HepG2 (cell line): Measurements from ENCODE around the gene DLG5. TPM values are rescaled to one million over a fixed set of nuclear protein-coding genes. Genes with fewer than 3 reads are reported as not detected.
A peak's percentile ranks its signal among the peaks of the same experiment; 100 is the strongest.

Experiments
- ATAC-seq: fragments of 200-7000 bp; cut with Tn5 transposase; 3 replicates; pipeline ENCODE4 v1.9.1; 2020; ENCODE audit warnings: mild to moderate bottlenecking, moderate library complexity
- BruUV-seq: library from RNA; stranded (reverse); fragments of 400-500 nt; replicated peaks from 2 replicates; lab custom pipeline; 2021; lab: Mats Ljungman, UMichigan
- CTCF ChIA-PET: fragments of 300-600 bp; formaldehyde crosslinking; extraction: SDS; loops from one replicate; lab custom pipeline; 2021; ENCODE audit warnings: low total read pairs, inconsistent platforms, low intra/inter-chr PET ratio; lab: Yijun Ruan, JAX
- POLR2A ChIA-PET: fragments of 350-600 bp; sonication (Branson Sonifier 250); formaldehyde crosslinking; loops from one replicate; lab custom pipeline; 2020; ENCODE audit warnings: antibody characterized with exemption, inconsistent platforms; lab: Yijun Ruan, JAX
- DNase-seq: peaks from one replicate; pipeline ENCODE4 v3.0.0-alpha.2; 2015; ENCODE audit warnings: low spot score
- FAIRE-seq: peaks from 3 replicates; lab custom pipeline; 2011; peaks lifted over from hg19 to GRCh38; lab: Jason Lieb, UNC
- H2AFZ ChIP-seq: one replicate; pipeline ENCODE4 v1.6.1; 2011; ENCODE audit warnings: low read length, inconsistent platforms
- H3K27ac ChIP-seq: fragments of 300-600 bp; 3 replicates; pipeline ENCODE4 v1.8.0; 2011; ENCODE audit warnings: mixed run types, mild to moderate bottlenecking, mixed read lengths, low read length, inconsistent platforms; ENCODE audit not compliant: insufficient read depth; ENCODE audit errors: extremely low read length
- H3K27me3 ChIP-seq, 2 experiments: fragments of 200-600 bp in 1 of 2; 2 replicates in 1 of 2; 3 replicates in 1 of 2; pipeline versions ENCODE4 v1.6.0 to v1.8.0; 2011; ENCODE audit warnings: low read length in 2 of 2, mild to moderate bottlenecking in 2 of 2, moderate library complexity in 2 of 2, inconsistent platforms in 1 of 2; ENCODE audit not compliant: insufficient read depth in 2 of 2, control insufficient read depth in 1 of 2
- H3K36me3 ChIP-seq, 2 experiments: fragments of 200-600 bp in 1 of 2; replicated peaks in 1 of 2; 2 replicates in 1 of 2; 3 replicates in 1 of 2; pipeline versions ENCODE4 v1.5.1 to v1.8.0; 2011; ENCODE audit warnings: low read length in 2 of 2, inconsistent platforms in 1 of 2; ENCODE audit not compliant: insufficient read depth in 2 of 2, control insufficient read depth in 1 of 2
- H3K4me1 ChIP-seq: 2 replicates; pipeline ENCODE4 v1.5.1; 2012; ENCODE audit warnings: low read length, inconsistent platforms; ENCODE audit not compliant: insufficient read depth
- H3K4me2 ChIP-seq: 2 replicates; pipeline ENCODE4 v1.6.0; 2011; ENCODE audit warnings: low read depth, low read length, inconsistent platforms
- H3K4me3 ChIP-seq, 3 experiments: fragments of 200-600 bp in 1 of 3; sonication (generic), shearing (Covaris generic) in 1 of 3; replicated peaks in 1 of 3; 2 replicates each; pipeline ENCODE4 v1.5.1; 2011 to 2016; ENCODE audit warnings: low read length in 3 of 3, inconsistent platforms in 2 of 3, low read depth in 2 of 3, mild to moderate bottlenecking in 2 of 3, control low read depth in 1 of 3, mixed read lengths in 1 of 3; ENCODE audit not compliant: insufficient read depth in 1 of 3
- H3K79me2 ChIP-seq: one replicate; pipeline ENCODE4 v1.6.1; 2011; ENCODE audit warnings: low read length, inconsistent platforms; ENCODE audit not compliant: insufficient read depth
- H3K9ac ChIP-seq: 2 replicates; pipeline ENCODE4 v1.6.0; 2011; ENCODE audit warnings: mild to moderate bottlenecking, low read depth, low read length, inconsistent platforms; ENCODE audit not compliant: insufficient read depth
- H3K9me3 ChIP-seq: 2 replicates; pipeline ENCODE4 v1.5.1; 2012; ENCODE audit warnings: mild to moderate bottlenecking, low read length
- H4K20me1 ChIP-seq: 2 replicates; pipeline ENCODE4 v1.6.0; 2011; ENCODE audit warnings: inconsistent platforms, mild to moderate bottlenecking, low read length, moderate library complexity; ENCODE audit not compliant: insufficient read depth
- GLMP ChIP-seq: sonication (generic); formaldehyde crosslinking; IDR thresholded peaks from 2 replicates; pipeline ENCODE4 v1.9.0; 2021; ENCODE audit warnings: missing genetic modification reagents, mild to moderate bottlenecking, borderline replicate concordance
- STAT6 ChIP-seq: sonication (generic); formaldehyde crosslinking; IDR thresholded peaks from 2 replicates; pipeline ENCODE4 v1.4.0; 2020; ENCODE audit warnings: missing genetic modification reagents, mild to moderate bottlenecking, borderline replicate concordance
- THAP11 ChIP-seq: IDR thresholded peaks from 2 replicates; pipeline ENCODE4 v1.6.1; 2016; ENCODE audit warnings: missing biosample characterization, missing genetic modification reagents
- ZBTB7B ChIP-seq: sonication (generic); formaldehyde crosslinking; IDR thresholded peaks from 2 replicates; pipeline ENCODE4 v1.4.0; 2020; ENCODE audit warnings: missing genetic modification reagents
- ZFP91 ChIP-seq: sonication (generic); formaldehyde crosslinking; IDR thresholded peaks from 2 replicates; pipeline ENCODE4 v1.9.0; 2022; ENCODE audit warnings: missing genetic modification reagents, mild to moderate bottlenecking, borderline replicate concordance
- ZNF143 ChIP-seq: sonication (generic); formaldehyde crosslinking; IDR thresholded peaks from 2 replicates; pipeline ENCODE4 v1.4.0; 2020; ENCODE audit warnings: missing genetic modification reagents
- ZNF672 ChIP-seq: sonication (generic); formaldehyde crosslinking; IDR thresholded peaks from 2 replicates; pipeline ENCODE4 v1.8.1; 2022; ENCODE audit warnings: missing genetic modification reagents
- WGBS: methylation state at CpG from one replicate; pipeline ENCODE4 v1.1.6; 2017; ENCODE audit warnings: low lambda C conversion rate; 5-methylcytosine and 5-hydroxymethylcytosine counted together
- in situ Hi-C: cut with HindIII; loops from 2 replicates; pipeline ENCODE4 v1.10.0; 2017; ENCODE audit warnings: low pct_unique_long_range_greater_than_20kb; ENCODE audit not compliant: extremely low pct_ligation_motif_present
- intact Hi-C: fragments of 100-400 bp; cut with micrococcal nuclease; formaldehyde crosslinking; loops from one replicate; pipeline ENCODE4 v1.10.0; 2022; ENCODE audit not compliant: unreplicated experiment
- polyA plus RNA-seq, 8 experiments: library from polyadenylated mRNA; depleted of rRNA in 3 of 8; stranded (reverse) in 7 of 8; unstranded in 1 of 8; fragments of >200 nt; fragmentation: Illumina TruSeq in 4 of 8; extraction: Trizol in 4 of 8; gene quantifications; 2 replicates each; pipeline versions ENCODE4 v1.2.1 to v1.2.3, GENCODE V29; 2011 to 2016; ENCODE audit warnings: low read depth in 4 of 8, missing spikeins in 1 of 8, mixed read lengths in 1 of 8; ENCODE audit not compliant: insufficient read depth in 1 of 8
- total RNA-seq, 5 experiments: library from RNA; depleted of rRNA; stranded (reverse); fragments of >200 nt; fragmentation: Illumina TruSeq; extraction: Trizol; gene quantifications; 2 replicates each; pipeline ENCODE4 v1.2.3, GENCODE V29; 2016; ENCODE audit warnings: low read depth in 1 of 5

DLG5 gene
- total and polyA plus RNA-seq, 2 of the 13 experiments (the other 11 are each of a cell fraction or from before 2014, with no cell fraction given) = 15.5 to 18.2 TPM

GRCh38 chr10:77949167-77949566, 22.6 kb upstream of the DLG5 start (continued):
- TF ChIP-seq ZFP91 (CRISPR knock-in tag) (peak; percentile 54; the same call in 1 of the 2 replicates), GLMP (no peak), ZNF672 (CRISPR knock-in tag) (no peak), ZBTB7B (CRISPR knock-in tag) (peak; percentile 33; the same call in 1 of the 2 replicates)

GRCh38 chr10:77946084-77946483, 19.5 kb upstream of the DLG5 start:
- H4K20me1 ChIP-seq = no peaks in the 10 kb centered on the region
- no peak overlapping the region for H2AFZ ChIP-seq
- BruUV-seq = no TSS peak
- whole genome bisulfite sequencing = 19% methylated on average over 2 of the region's 2 CpGs
- FAIRE-seq (peak; percentile 23), ATAC-seq (no peak), DNase-seq (no peak)
- no peak overlapping the region for H3K9ac ChIP-seq
- peaks cover 8% of the 10 kb centered on the region; the same call in 1 of the 2 replicates for H3K9me3 ChIP-seq
- CTCF ChIA-PET = no interaction called here
- no peaks in the 10 kb centered on the region for H3K79me2 ChIP-seq
- intact Hi-C loops (no loop called here), in situ Hi-C loops (no loop called here)
- H3K36me3 ChIP-seq = no peaks in the 10 kb centered on the region
- H3K27ac ChIP-seq = no peak overlapping the region
- POLR2A ChIA-PET = no interaction called here
- H3K4me1 ChIP-seq = peaks cover 67% of the 10 kb centered on the region
- TF ChIP-seq STAT6 (CRISPR knock-in tag) = no peak
- TF ChIP-seq THAP11 (CRISPR knock-in tag) = peak; percentile 84
- peak; percentile 61 for TF ChIP-seq ZNF143 (CRISPR knock-in tag)
- no peak overlapping the region for H3K4me3 ChIP-seq
- no peaks in the 10 kb centered on the region; a peak in 1 of 5 replicates for H3K27me3 ChIP-seq
- no peak overlapping the region; the same call in 1 of the 2 replicates for H3K4me2 ChIP-seq
